ENCODE data around the gene SLC9A3.

- TF ChIP-seq, protein P1, sequence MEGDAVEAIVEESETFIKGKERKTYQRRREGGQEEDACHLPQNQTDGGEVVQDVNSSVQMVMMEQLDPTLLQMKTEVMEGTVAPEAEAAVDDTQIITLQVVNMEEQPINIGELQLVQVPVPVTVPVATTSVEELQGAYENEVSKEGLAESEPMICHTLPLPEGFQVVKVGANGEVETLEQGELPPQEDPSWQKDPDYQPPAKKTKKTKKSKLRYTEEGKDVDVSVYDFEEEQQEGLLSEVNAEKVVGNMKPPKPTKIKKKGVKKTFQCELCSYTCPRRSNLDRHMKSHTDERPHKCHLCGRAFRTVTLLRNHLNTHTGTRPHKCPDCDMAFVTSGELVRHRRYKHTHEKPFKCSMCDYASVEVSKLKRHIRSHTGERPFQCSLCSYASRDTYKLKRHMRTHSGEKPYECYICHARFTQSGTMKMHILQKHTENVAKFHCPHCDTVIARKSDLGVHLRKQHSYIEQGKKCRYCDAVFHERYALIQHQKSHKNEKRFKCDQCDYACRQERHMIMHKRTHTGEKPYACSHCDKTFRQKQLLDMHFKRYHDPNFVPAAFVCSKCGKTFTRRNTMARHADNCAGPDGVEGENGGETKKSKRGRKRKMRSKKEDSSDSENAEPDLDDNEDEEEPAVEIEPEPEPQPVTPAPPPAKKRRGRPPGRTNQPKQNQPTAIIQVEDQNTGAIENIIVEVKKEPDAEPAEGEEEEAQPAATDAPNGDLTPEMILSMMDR (IDR thresholded peaks at IDR 0.05): no peak
- no peak for TF ChIP-seq POLR2A (IDR thresholded peaks at IDR 0.05)
These were observed 101.0 kb downstream of the SLC9A3 start for GRCh38 chr5:423233-423565.

All from prostate gland (tissue), 2 donors.